Measurements from ENCODE around the gene DDX56.
A peak's percentile ranks its signal among the peaks of the same experiment; 100 is the strongest.
"Not testable (repeated sequence)": the region's sequence is repeated elsewhere in the genome, so short reads cannot be mapped to it uniquely, and the experiment has no call there.

DDX56 gene

DNA sequence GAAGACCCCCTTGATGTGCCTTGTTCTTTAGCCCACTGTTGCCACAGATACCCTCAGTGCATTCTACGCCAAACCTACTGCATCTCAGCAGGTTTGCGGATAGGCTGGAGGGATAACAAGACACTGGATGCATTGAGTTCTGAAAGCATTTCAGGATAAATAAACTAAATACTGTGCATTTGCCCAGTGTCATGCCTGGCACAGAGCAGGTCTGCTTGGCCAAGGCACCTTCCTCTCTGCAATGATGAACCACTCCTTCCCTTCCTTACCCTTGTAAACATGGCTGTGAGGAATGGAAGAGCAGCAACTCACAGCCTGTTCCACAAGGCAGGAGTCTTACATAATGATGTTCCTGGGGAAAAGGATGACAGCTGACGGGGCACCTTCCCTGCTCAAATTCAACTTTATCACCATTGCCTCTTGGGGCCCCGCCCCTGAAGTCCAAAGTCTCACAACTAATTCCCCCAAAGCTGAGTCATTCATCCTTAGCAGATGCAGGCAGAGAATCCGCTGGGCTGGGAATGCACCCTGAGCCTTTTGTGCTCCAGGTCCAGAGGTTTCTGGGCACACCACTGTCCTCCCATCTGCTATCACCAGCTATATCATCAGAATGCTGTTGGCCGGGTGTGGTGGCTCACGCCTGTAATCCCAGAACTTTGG, 11.6 kb downstream of the DDX56 start:
- DNase-seq: no peak

DNA sequence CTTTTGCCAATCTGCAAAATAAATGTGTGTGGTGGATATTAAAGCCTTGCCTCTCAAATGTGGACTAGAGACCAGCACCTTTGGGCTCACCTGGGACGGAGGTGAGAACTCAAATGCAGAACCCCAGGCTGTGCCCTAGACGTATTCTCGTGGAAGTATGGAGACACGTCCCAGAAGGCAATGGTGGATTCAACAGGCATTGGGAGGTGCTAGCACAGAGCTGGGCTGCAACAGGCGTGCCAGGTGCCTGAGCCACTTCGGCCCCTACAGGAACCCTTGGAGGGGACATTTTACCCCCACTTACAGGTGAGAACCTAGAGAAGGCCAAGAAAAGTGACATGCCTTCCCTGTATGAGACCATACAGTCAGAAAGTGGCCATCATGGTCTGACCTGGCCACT, 12.2 kb downstream of the DDX56 start:
- no peak for DNase-seq

DNA sequence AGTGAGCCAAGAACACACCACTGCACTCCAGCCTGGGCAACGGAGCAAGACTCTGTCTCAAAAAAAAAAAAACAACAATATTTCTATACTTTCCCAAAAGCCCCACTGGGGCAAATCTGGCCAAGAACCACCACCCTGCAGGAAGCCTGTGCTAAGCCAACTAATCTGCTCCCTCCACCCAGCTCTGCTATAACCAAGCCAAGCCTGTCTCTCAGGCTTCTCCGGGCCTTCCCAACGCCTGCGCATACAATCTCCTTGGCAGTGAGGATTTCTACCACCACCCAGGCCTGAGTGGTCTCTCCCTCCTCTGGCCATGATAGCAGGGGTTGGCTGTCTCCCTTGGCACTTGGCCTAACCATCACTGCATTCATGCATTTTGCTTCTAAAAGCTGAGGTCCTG, 14.2 kb downstream of the DDX56 start:
- DNase-seq: no peak

DNA sequence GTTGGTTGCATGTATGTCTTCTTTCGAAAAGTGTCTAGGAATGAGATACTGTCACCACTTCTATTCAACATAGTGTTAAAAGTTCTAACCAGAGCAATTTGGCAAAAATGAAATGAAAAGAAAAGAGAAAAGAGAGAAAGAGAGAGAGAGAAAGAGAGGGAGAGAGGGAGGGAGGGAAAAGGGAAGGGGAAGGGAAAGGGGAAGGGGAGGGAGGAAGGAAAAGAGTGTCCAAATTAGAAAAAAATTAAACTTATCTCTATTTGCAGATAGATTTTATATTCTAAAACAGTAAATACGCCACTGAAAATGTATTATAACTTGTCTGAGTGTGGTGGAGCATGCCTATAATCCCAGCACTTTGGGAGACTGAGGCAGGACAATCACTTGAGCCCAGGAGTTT, 16.2 kb downstream of the DDX56 start:
- no peak for DNase-seq

DNA sequence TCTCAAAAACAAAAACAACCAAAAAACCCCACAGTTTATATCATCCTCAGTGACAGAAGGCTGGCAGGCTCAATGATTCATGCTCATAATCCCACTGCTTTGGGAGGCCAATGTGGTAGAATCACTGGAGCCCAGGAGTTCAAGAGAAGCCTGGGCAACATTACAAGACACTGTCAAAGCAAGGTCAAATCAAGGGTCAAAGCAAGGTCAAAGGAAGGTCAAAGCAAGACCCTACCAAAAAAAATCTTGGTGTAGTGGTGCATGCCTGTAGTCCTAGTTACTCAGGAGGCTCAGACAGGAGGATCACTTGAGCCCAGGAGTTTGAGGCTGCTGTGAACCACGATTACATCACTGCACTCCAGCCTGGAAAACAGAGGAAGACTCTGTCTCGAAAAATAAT, 18.4 kb downstream of the DDX56 start:
- no peak for DNase-seq

DNA sequence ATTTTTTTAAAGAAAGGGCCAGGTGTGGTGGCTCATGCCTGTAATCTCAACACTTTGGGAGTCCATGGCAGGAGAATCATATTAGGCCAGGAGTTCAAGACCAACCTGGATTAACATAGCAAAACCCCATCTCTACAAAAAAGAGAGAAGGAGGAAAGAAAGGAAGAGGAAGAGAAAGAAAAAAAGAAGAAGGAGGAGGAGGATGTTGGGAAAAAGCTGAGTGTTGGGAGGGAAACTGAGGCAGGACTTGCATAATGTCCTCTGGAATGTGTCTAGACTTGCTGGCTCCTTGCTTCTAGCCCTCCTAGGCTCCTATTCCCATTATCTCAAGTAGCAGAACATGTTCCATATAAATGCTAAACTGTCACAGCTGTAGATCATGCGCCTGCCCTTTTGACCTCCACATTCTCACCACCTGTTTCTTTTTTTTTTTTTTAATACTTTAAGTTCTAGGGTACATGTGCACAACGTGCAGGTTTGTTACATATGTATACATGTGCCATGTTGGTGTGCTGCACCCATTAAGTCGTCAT, 21.2 kb downstream of the DDX56 start:
- DNase-seq: not testable (repeated sequence)

DNA sequence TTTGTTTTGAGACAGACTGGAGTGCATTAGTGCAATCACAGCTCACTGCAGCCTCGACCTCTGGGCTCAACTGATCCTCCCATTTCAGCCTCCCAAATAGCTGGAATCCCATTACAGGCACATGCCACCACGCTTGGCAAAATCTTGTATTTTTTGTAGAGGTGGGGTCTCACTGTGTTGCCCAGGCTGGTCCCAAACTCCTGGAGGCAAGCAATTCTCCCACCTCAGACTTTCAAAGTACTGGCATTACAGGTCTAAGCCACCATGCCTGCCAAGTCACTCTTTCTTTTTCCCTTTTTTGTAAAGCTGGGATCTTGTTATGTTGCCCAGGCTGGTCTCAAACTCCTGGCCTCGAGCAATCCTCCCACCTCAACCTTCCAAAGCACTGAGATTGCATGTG, 24.3 kb downstream of the DDX56 start:
- DNase-seq: no peak

DNA sequence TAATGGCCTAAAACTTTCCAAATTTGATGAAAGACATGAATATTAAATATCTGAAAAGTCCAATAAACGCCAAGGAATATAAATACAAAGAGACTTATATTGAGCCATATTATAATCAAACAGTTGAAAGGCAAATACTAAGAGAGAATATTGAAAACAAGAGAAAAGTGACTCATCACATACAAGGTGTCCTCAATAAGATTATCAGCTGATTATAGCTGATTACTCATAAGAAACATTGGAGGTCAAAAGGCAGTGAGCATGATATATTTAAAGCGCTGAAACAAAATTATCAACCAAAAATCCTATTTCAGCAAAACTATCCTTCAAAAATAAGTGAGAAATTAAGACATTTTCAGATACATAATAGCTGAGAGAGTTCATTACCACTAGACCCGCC, 24.8 kb downstream of the DDX56 start:
- DNase-seq: no peak

DNA sequence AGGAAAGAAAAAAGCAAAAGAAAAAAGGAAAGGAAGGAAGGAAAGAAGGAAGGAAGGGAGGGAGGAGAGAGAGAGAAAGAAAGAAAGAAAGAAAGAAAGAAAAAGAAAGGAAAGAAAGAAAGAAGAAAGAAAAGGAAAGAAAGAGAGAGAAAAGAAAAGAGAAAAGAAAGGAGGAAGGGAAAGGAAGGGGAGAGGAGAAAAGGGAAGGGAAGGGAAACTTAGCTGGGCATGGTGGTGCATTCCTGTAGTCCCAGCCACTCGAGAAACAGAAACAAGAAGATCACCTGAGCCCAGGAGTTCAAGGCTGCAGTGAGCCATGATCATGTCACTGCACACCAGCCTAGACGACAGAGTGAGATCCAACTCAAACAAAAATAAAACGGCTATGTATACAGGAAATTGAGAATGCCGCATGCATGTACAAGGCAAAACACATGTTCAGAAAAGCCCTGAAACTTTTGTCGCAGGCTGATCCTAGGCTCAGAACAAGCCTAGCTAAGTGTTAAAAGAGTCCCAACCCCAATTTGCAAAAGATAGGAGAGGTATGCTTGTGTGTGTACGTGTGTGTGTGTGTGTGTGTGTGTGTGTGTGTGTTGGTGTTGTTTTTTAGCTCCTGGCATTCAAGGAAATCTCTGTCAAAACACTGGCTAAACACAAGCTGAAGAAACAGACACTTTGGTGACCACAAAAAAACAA, 26.0 kb downstream of the DDX56 start:
- no peak for DNase-seq

DNA sequence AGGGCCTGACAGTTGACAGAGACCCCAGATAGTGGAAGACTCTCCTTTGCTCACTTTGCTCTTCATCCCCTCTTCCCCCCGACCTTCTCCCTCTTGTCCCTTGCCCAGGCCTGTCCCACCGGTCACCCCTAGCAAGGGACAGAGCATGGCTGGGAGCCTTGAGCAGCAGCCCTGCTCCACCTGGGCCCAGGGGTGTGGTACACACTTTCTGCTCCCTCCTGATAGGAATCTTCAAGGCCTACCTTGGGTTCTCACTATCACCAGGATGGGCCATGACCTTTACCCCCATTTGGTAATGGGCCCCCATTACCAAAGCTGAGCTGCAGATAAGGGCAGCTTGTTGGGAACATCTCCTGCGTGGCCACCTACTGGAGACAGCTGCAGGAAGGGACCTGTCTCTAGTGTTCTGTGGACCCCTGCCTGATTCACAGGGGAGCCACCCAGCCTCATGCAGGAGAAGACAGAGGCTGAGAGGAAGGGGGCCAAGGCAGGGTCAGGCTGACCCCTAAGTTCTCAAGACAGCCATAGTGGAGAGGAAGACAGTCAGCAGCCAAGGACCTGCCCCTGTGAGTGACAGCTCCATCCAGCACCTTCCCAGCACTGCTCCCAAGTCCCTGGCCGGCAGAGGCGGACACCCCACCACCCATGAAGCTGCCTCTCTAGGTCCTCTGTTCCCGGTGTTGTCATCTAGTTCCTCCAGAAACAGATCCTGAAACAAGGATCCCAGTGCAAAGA, 31.7 kb downstream of the DDX56 start:
- DNase-seq: no peak

DNA sequence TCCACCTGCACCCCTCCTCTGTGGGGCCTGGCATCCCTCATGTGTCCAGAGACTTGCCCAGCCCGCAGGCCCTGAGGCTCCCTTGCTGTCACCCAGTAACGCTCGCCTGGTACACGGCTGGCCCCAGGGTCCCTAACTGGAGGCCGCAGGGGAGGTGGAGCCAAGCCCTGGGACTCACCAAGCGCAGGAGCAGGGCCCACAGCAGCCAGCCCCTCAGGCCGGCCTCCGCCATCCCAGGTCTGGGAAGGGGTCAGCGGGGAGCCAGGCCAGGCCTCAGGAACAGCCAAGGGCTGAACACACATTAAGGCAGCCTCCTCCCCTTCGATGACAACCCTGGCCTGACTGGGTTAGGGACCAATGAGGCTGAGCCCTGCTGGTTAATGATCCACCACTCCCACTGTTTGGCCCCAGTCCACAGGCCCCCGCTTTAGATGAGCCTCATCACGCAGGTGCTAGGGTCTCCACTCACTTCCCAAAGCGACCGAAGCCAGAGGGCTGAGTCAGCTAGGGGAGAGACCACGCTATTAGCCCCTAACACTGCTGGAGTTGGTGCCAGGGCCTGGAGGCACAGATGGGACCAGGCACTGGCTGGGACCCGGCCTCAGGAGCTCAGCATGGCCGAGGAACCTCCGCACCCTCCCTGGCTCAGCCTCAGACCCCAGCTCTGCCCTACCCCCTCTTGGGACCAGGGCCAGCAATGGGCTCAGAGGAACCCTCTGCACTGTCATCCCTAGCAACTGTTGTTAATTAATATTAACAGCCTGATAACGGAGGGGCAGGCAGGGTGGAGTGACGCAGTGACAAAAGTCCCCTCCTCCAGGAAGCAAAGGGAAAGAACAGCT, 32.5 kb downstream of the DDX56 start, which contains the start of gene NPC1L1:
Gene NPC1L1 (minus strand): TSS at position 303 of the 842 bp plus-strand sequence. CDS start 71 bp downstream, at position 232.
- DNase-seq: no peak

DNA sequence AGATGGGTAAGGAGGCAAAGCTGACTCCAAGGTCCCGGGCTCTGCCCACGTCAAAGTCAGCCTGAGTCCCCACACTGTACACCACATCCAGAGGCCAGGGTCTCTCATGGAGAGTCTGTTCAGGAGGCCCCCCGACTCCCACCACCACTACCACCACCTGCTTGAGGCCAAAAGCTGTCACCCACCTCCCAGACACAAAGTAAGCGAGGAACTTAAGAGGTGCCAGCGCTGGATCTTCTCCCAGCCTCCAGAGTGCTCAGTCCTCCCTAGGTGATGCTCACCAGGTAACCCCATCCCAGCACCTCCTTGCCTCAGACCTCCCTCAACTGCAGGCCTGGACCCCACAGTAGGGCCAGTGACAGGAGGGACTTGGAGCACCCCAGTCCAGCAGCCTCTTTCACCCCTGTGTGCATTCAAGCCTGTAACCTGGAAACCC, 33.1 kb downstream of the DDX56 start:
- DNase-seq: no peak

DNA sequence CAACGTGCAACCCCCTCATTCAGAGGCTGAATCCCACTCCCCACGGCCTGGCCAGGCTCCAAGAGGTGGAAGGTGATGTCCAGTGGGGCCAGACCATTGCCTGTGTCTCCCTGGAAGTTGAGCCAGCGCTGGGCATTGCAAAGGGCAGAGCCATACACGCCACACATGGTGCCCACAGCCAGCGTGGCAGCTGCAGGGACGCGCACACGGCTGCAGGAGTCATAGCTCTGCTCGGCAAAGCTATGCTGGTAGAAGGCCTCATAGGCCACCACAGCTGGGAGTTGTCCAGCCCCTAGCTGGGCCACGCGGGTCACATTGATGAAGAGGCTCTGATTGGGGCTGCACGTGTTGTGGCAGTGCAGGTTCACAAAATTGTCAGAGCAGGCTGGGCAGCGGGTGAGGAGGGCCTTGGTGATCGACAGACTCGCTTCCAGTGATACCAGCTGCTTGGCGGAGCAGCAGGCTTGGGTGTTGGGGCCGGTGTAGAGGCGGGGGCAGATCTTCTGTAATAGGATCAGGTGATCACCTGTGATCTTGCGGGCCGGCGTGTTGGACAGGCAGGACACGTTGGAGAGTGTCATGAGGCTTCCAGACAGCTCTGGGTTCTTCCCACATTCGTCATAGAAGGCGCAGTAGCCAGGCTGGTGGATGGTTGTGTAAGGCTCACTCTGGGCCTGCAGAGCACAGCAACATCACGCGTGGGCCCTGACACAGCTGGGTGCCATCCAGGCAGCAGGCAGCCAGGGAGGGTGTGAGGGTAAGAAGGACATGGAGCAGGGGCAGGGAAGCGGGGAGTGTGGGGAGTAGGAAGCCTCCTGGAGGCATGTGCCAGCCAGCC, 33.8 kb downstream of the DDX56 start:
- no peak for DNase-seq

DNA sequence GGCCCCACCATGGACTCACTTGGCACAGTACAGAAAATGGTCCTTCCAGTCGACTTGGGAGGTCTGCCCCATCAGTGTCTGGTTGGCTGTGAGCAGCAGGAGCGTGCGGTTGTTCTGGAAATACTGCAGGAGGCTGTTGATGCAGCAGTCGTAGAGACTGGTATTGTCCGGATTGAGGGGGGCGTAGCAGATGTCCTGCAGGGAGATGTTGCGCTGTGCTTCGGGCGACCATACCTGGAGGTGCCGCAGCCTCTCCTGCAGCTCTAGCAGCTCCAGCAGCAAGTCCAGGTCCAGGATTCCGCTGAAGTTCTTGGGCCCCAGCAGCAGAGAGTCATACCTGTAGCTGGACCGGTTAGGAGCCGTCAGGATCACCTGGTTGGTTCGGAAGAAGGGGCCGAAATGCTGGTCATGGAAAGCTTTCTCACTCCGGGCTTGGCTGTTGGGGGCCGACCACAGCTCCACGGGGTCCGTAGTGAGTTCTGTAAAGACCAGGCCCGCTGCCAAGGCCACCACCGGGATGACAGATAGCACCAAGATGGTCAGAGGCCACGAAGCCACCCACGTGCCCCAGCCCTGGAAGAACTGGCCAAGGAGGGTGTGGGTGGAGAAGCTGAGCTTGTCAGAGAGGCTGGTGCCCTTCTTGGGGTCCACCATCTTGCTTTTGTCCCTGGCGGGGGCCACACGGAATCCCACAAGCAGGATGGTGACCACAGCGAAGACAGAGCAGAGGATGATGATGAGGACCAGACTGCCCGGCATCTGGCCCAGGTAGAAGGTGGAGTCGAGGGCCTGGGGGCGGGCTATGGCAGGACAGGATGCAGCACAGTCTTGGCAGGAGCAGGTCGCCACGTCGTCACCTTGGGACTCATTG, 34.7 kb downstream of the DDX56 start:
- no peak for DNase-seq

DNA sequence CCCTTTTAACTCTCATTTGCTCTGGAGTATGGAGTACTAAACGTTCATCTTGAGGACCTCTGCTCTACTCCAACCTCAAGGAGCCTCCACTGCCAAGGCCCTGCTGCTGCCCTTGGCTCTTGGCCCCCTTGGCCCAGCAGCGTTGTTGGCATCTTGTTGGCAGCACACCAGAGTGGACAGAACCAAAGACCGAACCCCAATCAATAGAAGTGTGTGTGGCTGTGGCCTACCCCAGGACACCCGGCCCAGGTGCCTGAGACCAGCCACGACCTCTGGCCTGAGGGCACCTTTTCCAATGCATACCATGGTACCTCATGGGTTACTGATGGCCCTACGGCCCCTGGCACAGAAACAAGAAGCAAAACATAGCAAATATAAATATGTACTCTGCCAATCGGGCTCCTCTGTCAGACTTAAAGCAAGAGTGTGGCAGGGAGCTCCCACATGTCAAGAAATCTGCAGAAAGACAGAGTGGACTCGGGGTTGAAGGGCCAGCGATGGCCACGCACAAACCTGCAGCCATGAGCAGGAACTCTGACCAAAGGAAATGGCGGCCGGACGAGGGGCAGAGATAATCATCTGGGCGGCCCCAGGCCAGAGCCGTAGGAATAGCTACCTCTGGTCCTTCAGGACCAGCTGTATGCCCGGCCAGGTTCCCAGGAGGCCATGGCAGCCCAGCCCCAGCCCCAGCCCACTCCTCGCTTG, 35.5 kb downstream of the DDX56 start:
- DNase-seq: no peak

DNA sequence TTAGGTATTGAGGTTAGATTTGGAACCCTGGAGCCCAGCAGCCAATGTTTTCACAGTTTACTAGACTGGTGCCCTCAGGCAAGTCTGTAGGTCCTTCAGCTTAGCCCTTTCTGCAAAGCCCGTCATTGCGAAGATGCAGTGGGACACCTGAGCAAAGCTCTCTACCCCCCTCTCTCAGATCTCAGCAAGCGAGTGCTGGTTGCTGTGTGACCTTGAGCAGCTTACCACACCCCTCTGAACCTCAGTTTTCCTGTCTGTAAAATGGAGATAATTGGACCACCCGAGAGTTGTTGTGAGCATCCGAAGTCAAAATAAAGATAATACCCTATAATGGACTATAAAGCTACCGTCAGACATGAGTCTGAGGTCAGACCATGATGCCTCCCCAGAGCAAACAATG, 36.3 kb downstream of the DDX56 start:
- DNase-seq: no peak

DNA sequence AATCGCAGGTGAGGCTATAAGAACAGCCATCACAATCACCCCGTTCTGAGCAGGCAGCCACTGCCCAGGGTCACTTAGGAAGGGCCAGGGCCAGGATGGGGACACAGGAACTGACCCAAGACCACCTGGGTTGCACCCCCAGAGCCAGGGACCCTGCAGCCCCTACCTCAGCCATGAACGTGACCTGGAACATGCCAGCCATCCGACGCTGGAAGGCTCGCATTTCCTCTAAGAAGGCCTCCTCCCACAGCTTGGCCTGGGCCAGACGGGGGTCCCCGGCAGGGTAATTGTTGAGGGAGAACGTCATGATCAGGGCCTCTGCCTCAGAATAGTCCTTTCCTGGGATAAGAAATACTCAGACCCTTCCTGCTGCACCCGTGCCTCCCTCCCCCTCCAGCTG, 37.6 kb downstream of the DDX56 start:
- no peak for DNase-seq

DNA sequence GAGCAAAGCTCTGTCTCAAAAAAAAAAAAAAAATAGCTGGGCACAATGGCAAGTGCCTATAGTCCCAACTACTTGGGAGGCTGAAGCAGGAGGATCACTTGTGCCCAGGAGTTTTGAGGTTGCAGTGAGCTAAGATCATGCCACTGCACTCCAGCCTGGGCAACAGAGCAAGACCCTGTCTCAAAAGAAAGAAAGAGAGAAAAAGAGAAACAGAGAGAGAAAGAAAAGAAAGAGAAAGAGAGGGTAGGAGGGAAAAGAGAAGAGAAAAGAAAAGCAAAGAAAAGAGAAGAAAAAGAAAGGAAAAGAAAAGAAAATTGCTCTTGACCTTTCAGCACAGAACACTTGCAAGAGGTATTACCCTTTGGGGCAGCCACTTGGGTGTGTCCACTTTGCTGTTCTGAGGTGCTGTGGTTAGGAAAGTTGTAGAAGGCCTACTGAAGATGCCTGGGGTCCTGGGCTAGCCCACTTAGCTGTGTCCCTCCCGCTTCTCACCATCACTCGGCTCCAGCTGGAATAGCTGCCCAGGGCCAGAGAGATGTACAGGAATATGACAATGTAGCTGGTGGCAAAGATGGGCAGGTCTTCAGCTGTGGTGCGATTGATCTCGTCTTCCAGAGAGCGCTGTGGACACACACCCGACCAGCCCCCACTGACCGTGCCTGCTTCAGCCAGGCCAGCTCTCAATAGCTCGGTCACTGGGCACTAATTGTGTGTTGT, 38.2 kb downstream of the DDX56 start:
- no peak for DNase-seq

DNA sequence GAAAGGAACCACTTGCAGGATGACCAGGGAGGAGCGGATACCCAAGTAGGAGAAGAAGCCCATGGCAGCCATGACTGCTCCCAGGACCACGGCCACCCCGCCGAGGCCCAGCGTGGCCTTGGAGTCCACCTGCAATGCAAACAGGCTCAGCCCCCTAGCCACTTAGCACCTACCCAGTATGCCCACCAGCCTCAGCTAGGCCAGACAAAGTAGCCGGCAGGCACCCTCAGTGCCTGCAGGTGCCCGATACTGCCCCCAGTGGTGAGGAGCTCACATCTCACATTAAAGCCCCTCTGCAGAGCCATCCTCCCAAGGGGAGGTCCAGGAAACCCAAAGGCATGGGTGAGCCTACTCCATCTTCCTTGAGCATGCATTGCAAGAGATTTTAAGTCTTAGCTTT, 39.2 kb downstream of the DDX56 start:
- peak; percentile 70 for DNase-seq

Data from activated CD8-positive, alpha-beta memory T cell treated with anti-CD3 and anti-CD28 coated beads for 24 hours (primary cell).